GM18873 (cell line): ENCODE results near the gene PIBF1.
A peak's percentile ranks its signal among the peaks of the same experiment; 100 is the strongest.
"Not testable (repeated sequence)": the region's sequence is repeated elsewhere in the genome, so short reads cannot be mapped to it uniquely, and the experiment has no call there.

ENCODE experiments used
- ATAC-seq: cut with Tn5 transposase; IDR thresholded peaks from one replicate; pipeline ENCODE4 v1.9.1; 2021; ENCODE audit warnings: mild to moderate bottlenecking, moderate library complexity, moderate number of reproducible peaks; ENCODE audit not compliant: unreplicated experiment, low FRiP score

PIBF1 gene, protein sequence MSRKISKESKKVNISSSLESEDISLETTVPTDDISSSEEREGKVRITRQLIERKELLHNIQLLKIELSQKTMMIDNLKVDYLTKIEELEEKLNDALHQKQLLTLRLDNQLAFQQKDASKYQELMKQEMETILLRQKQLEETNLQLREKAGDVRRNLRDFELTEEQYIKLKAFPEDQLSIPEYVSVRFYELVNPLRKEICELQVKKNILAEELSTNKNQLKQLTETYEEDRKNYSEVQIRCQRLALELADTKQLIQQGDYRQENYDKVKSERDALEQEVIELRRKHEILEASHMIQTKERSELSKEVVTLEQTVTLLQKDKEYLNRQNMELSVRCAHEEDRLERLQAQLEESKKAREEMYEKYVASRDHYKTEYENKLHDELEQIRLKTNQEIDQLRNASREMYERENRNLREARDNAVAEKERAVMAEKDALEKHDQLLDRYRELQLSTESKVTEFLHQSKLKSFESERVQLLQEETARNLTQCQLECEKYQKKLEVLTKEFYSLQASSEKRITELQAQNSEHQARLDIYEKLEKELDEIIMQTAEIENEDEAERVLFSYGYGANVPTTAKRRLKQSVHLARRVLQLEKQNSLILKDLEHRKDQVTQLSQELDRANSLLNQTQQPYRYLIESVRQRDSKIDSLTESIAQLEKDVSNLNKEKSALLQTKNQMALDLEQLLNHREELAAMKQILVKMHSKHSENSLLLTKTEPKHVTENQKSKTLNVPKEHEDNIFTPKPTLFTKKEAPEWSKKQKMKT

DNA sequence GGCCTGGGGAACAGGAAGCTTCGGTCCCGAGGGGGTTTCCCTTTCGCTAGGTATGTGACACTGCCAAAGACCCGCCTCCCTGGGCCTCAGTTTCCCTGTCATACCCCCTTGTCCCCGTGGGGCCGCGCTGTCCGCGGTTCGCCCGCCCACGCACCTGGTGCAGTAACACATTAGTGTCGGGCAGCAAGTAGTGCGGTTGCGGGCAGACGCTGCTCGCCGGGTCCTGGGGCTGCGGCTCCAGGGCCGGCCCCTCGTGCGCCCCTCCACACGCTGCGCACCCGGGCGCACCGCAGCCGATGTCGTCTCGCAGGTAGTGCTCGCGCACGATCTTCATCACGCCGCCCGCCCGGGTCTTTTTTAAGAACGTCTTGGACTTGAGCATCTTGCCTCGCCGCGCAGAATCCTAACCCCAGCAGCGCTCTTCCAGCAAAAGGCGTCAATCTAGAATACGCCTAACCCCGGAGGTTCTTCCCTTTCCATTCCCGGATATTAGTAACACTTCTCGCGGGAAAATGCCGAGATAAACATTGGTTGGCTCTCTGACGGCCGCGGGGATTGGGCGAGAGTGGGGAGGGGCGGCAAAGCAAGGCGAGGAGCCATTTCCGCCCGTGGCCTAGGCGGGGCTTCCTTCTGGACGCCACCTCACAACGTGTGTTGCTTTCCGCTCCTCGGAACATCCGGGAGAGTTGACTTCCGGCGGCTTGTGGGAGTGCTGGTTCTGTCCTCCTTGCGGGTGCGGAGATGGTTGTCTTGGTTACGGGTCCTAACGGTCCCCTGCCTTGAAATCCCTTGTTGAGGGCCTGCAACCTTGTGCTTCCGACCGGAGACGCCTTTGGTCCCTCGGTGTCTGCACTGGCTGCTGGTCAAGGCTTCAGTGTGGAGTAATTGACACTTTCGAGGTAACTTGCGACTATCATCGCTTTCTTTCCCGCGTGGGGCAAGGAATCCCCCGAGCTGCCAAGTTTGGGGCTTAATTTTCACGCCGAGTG is at the start of gene PIBF1, which contains the start of gene DIS3:
Gene PIBF1 (plus strand): TSS at position 683 of the 989 bp plus-strand sequence. CDS start 1,337 bp downstream, outside the sequence.
Gene DIS3 (minus strand): TSS at position 450 of the 989 bp plus-strand sequence. CDS start 68 bp downstream, at position 382.
- ATAC-seq: peak; percentile 97

DNA sequence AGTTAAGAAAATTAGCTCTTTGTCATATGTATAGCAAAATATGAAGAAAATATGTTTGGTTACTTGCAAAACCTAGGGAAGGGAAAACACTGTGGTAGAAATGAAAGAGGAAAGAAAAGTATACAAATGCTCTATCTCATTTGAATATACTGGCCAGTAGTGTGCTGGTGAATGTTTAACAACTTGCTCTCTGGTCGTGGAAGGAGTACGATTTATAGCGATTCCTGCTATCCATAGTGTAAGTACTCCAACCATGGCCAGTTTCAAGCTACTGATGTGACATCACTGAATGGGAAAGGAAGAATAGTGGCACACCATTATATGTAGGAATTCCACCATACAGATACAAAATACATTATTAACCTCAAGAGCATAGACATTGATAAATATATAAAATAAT is 44.9 kb upstream of the PIBF1 start:
- no peak for ATAC-seq

DNA sequence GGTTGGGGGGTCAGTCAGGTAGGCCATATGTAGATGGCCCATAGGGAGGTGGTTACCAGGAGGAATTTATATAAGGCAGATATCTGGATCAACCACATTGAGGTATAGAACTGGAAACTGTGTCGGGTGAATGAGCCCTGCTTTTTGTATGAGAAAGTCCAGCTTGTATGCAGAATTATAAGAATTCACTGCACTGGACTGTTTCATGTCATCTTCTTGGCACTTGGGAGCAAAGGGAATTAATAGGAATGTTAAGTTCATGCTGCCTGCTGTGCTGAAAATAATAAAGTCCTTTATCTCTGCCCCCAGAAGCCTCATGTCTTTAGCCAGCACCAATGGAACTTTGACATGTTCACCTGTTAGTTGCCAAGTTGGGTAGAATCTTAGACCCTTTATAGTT is 41.9 kb upstream of the PIBF1 start:
- ATAC-seq: no peak

DNA sequence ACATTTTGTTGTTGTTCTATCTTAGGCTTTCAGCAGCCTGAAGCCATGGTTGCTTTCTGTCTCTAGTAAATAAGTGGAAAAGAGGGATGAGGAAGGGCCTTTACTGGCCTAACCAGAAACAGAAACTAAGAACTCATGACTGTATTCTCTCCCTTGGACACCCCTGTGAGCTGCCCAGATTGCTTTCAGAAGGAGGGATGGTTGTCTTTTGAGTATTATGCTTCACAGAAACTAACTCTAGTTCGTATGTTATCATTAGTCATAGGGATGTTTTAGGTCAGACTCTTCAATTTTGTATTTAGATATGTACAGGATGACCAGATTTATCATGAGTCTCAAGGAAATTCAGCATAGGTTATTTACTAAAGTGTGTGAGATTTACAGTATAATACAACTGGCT is 36.7 kb upstream of the PIBF1 start:
- no peak for ATAC-seq

DNA sequence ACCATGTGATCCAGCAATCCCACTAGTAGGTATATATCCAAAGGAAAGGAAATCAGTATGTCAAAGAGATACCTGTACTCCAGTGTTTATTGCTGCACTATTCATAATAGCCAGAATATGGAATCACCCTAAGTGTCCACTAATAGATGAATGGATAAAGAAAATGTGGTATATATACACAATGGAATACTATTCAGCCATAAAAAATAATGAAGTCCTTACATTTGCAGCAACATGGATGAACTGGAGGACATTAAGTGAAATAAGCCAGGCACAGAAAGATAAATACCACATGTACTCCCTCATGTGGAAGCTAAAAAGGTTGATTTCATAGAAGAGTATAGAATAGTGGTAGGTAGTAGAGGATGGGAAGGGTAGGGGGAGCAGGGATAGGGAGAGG is 30.7 kb upstream of the PIBF1 start:
- no peak for ATAC-seq

DNA sequence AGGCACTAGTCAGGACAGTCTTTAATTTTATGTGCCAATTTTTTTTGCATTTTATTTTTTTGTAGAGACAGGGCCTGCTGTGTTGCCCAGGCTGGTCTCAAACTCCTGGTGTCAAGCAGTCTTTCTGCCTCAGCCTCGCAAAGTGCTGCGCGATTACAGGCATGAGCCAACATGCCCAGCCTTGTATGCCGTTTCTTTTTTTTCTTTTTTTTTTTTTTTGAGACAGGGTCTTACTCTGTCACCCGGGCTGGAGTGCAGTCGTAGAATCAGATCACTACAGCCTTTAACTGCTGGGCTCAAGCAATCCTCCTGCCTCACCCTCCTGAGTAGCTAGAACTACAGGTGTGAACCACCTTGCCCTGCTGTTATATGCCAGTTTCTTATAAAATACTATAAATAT is 27.8 kb upstream of the PIBF1 start:
- no peak for ATAC-seq

DNA sequence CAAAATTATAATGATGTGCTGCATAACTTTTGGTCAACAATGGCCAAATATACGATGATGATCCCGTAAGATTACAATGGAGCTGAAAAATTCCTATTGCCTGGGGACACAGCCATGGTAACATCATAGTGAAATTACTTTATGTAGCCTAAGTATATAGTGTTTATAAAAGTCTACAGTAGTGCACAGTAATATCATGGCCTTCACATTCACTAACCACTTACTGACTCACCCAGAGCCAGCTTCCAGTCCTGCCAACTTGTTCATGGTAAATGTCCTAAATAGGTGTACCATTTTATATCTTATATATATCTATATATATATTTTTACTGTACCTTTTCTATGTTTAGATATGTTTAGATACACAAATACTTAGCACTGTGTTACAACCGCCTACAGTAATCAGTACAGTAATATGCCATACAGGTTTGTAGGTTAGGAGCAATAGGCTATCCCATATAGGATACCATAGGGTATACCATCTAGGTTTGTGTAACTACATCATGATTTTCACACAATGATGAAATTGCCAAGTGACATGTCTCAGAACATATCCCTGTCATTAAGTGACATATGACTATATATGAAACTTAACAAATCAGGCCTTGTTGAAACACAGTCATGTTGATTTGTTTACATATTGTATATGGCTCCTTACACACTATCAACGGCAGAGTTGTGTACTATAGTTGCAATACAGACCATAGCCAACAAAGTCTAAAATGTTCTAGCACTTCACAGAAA is 24.0 kb upstream of the PIBF1 start:
- no peak for ATAC-seq

DNA sequence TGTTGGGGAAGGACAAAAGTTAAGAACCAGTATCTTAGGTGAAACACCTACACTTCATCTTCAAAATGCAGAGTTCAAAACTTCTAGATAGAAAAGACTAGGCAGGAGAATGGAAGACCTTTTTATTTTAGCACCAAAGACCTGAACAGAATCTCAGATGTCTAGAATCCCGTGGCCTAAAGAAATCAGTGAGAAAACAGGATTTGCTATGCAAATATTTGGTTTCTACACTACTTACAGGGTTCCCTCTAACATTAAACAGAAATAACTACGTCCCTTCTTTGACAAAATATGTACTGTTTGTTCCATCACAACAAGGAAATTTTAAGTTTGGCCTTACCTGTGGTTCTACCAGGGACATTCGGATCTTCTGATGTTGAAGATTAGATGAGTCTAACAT is 21.7 kb upstream of the PIBF1 start:
- ATAC-seq: no peak

DNA sequence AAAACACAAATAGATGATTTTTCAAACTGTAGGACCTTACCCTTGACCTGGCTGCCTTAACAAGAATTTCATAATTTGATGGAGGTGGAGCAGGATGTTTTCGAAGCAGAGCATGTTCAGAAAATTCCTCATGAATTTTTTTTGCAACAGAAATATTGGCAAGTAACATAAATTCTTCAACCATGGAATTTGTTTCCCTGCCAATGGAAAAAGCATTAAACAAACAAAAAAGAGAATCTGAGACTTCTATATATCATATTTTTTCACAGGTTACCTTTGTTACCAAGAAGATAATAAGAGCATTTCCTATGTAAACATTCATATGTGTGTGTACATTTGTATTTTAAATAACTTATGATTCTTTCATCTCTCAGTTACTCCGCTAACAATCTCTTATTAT is 18.5 kb upstream of the PIBF1 start:
- no peak for ATAC-seq

DNA sequence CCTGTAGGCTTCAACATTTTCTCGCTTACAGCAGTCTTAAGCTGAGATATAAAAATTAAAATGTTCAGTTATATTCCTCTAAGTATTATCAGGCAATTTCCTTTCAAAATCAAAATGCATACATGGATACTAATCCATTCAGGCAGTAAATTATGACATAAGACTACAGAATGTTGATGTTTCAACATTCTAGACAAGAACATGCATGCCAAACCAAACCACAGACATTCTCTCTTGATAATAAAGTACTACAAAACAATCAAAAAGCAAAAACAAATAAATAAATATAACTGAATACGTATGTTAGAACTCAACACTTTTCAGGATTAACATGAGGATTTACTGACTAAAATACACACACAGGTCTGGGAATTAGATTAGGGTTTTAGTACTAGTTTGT is 7.9 kb upstream of the PIBF1 start:
- no peak for ATAC-seq

DNA sequence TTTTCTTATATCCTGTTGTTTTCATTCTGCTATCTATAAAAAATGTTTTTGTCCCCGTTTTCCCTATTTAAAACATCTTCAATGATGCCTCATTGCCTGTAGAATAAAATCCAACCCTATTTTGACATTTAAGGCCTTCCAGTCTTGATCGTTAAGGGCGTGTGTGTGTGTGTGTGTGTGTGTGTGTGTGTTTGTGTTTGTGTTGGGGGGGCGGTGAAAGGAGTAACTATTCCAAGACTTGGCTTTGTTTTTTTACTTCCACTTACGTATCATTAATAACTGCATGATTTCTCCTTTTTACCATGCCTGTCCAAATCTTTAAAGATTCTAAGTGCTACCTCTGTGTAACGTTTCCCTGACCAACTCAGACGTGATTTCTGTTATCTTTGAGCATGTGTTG is 784 bp downstream of the PIBF1 start:
- ATAC-seq: no peak

DNA sequence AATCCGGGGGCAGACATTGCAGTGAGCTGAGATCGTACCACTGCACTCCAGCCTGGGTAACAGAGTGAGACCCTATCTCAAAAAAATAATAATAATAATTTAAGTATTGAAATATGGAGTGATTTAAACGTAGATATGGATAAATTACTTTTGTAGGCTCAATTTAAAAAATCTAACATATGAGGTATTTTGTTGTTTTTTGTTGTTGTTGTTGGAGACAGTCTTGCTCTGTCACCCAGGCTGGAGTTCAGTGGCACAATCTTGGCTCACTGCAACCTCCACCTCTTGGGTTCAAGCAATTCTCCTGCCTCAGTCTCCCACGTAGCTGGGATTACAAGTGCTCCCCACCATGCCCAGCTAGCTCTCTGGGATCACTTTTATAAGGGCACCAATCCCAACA is 2.7 kb downstream of the PIBF1 start:
- not testable (repeated sequence) for ATAC-seq

DNA sequence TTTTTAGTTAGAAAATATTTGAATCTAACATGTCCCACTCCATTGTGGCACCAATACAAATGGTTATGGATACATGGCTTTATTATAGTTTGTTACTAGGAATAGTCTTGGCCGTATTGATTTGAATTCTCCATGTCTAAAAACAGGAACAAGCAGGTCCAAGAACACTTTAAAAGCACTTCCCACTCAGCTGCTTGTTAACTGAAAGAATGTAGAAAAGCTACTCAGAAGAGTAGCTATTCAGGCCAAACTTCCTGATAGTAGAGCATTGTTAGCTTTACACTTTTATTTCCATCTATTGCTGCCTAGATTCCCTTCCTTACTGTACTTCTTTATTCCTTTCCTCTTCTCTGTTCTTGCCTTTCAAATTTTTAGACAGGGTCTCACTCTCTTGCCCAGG is 6.9 kb downstream of the PIBF1 start:
- ATAC-seq: no peak

DNA sequence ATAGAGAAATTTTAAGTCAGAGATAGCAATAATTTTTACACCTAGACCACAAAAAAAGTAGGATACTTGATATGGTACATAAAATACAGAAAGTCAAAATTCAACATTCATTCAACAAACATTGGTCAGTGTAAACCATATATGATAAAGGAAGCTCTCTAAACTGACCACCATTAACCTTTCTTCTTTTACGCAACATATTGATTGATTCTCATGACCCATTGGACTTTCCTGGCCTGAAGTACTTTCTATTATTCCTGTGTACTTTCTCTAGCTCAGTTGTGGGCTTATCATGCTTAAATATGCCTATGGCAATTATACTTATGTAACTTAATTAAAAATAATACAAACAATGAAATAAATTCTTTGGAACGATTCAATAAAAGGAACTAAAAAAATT is 10.7 kb downstream of the PIBF1 start:
- no peak for ATAC-seq

DNA sequence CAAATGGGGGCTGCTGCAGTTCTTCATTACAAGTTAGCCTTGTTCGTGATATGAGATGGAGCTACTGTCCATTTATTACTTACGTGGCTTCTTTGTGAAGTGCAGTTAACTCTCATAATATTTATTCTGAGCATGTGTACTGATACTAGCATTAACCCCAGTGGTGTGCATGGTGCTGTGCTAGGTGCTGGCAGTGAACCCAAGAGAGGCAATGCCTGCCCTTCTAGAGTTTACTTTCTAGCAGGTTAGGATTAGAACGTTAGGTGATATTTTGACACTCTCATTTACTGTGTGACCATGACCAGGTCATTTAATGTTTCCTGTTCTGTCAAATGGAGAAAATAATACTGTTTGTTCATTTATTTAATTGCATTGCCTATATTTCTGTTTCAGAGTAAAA is 16.9 kb downstream of the PIBF1 start:
- ATAC-seq: no peak

DNA sequence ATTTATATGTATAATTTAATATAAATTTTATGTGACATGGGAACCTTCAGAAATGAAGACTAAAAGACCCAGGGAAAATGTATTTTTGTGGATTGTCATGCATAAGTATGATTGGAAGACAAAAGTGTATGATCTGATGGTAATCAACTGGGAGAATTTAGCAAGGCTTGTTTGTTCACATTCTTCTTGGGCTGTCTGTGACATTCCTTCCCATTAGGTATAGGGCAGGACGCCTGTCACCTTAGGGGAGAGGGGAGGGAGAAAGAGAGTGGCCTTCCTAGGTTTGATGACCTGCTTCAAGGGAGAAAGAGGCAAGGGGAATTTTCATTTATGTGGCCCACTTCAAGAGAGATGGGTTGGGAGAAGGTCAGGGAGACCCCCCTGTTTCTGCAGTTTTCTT is 22.4 kb downstream of the PIBF1 start:
- ATAC-seq: no peak

DNA sequence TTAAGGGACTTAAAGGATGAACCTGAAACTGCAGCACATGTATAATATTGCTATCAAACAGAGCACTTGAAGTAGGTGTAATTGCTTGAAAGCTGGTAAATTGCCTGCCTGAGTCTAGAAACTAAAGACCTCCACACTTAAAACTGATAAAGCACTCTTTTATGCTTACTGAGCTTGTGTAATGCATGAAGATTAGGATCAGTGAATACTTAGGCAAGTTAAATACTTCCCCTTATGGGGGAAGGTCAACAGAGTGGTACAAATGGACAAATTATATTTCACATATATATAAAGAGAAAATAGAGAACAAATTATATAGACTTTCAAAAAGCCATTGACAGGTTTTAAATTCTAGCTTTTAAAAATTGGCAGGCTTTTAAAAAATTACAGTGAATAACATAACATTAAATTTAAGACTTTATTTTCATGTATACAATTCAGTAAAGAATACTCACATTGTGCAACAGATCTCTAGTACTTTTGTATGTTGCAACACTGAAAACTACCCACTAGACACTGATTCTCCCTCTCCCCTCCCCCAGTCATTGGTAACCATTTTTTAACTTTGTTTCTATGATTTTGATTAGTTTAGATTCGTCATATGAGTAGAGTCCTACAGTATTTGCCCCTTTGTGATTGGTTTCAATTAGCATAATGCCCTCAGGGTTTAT is 23.9 kb downstream of the PIBF1 start:
- no peak for ATAC-seq

DNA sequence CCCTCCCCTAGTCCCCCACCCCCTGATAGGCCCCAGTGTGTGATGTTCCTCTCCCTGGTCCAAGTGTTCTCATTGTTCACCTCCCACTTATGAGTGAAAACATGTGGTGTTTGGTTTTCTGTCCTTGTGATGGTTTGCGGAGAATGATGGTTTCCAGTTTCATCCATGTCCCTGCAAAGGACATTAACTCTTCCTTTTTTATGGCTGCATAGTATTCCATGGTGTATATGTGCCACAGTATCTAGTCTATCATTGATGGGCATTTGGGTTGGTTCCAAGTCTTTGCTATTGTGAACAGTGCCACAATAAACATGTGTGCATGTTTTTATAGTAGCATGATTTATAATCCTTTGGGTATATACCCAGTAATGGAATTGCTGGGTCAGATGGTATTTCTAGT is 24.6 kb downstream of the PIBF1 start:
- ATAC-seq: not testable (repeated sequence)

DNA sequence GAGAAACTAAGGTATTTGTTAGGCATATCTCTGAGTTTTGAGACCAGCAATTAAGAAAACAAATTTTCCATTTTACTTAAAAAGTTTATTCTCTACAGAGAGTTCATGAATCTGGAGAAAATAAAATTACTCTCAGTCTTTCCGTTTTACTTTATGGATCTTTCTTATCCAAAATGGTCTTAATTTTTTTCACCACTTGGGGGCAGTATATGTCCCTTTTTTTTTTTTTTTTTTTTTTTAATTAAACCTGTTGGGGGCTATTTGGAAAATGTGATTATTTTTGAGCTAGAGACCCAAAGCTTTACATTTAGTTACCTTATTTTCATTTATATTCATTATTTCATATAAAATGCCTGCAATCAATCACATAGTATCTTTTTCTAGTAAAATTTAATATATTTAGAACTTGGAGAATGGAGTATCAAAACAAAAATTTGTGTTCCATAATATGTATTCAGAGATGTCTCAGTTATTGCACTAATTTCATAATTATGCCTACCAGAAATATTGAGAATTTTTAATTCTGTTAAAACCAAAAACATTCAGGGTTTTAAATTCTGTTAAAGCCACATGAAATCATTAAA is 27.1 kb downstream of the PIBF1 start:
- ATAC-seq: no peak
